ENCODE data around the gene ERGIC1. TPM values are rescaled to one million over a fixed set of nuclear protein-coding genes. Genes with fewer than 3 reads are reported as not detected.

Gene ERGIC1
- total RNA-seq, 6 experiments from 2014 or later, result 240 to 276 (median 258) TPM

- no peaks in the 10 kb centered on the region; the same call in 1 of the 2 replicates for H3K27me3 Mint-ChIP-seq (ENCODE audit: insufficient read depth)
- TF ChIP-seq CTCF (IDR thresholded peaks at IDR 0.05), result no peak
- no peaks in the 10 kb centered on the region for H3K9me3 Mint-ChIP-seq
- H3K4me1 Mint-ChIP-seq (ENCODE audit: low read depth), result peaks cover 87% of the 10 kb centered on the region
- peak overlapping the region; percentile 97 for H3K27ac Mint-ChIP-seq
- DNase-seq, result no peak
- peak overlapping the region; percentile 68; the same call in 1 of the 2 replicates for H3K4me3 Mint-ChIP-seq
- H3K36me3 Mint-ChIP-seq (ENCODE audit: low read depth), result peaks cover 33% of the 10 kb centered on the region
These were observed 24.5 kb downstream of the ERGIC1 start for GRCh38 chr5:172858511-172858989.

- H3K4me3 Mint-ChIP-seq, result peak overlapping the region; percentile 68
- TF ChIP-seq CTCF (IDR thresholded peaks at IDR 0.05), result no peak
- H3K9me3 Mint-ChIP-seq, result no peaks in the 10 kb centered on the region
- peak; percentile 72 for DNase-seq
- H3K4me1 Mint-ChIP-seq (ENCODE audit: low read depth), result peaks cover 82% of the 10 kb centered on the region
- H3K27me3 Mint-ChIP-seq (ENCODE audit: insufficient read depth), result no peaks in the 10 kb centered on the region; the same call in 1 of the 2 replicates
- peak overlapping the region; percentile 97 for H3K27ac Mint-ChIP-seq
- H3K36me3 Mint-ChIP-seq (ENCODE audit: low read depth), result peaks cover 33% of the 10 kb centered on the region
These were observed 25.1 kb downstream of the ERGIC1 start for GRCh38 chr5:172858990-172859811.

- H3K27me3 Mint-ChIP-seq (ENCODE audit: insufficient read depth), result no peaks in the 10 kb centered on the region; the same call in 1 of the 2 replicates
- H3K36me3 Mint-ChIP-seq (ENCODE audit: low read depth), result peaks cover 33% of the 10 kb centered on the region
- peak overlapping the region; percentile 25 for H3K4me3 Mint-ChIP-seq
These were observed 25.9 kb downstream of the ERGIC1 start for GRCh38 chr5:172859966-172860365.

GRCh38 chr5:172860520-172861443, 26.7 kb downstream of the ERGIC1 start:
- H3K27ac Mint-ChIP-seq, result peak overlapping the region; percentile 97
- H3K9me3 Mint-ChIP-seq, result no peaks in the 10 kb centered on the region
- H3K4me3 Mint-ChIP-seq, result peak overlapping the region; percentile 25
- H3K27me3 Mint-ChIP-seq (ENCODE audit: insufficient read depth), result no peaks in the 10 kb centered on the region; the same call in 1 of the 2 replicates
- H3K4me1 Mint-ChIP-seq (ENCODE audit: low read depth), result peaks cover 71% of the 10 kb centered on the region
- peaks cover 29% of the 10 kb centered on the region for H3K36me3 Mint-ChIP-seq (ENCODE audit: low read depth)
- TF ChIP-seq CTCF (IDR thresholded peaks at IDR 0.05), result no peak
- no peak for DNase-seq

More at GRCh38 chr5:172859966-172860365, 25.9 kb downstream of the ERGIC1 start:
- Mint-ChIP-seq H3K9me3 (no peaks in the 10 kb centered on the region), H3K27ac (peak overlapping the region; percentile 97), H3K4me1 (ENCODE audit: low read depth) (peaks cover 80% of the 10 kb centered on the region)
- no peak for TF ChIP-seq CTCF (IDR thresholded peaks at IDR 0.05)
- no peak for DNase-seq

- no peak for DNase-seq
- no peak for TF ChIP-seq CTCF (IDR thresholded peaks at IDR 0.05)
- no peaks in the 10 kb centered on the region; the same call in 1 of the 2 replicates for H3K27me3 Mint-ChIP-seq (ENCODE audit: insufficient read depth)
- H3K4me3 Mint-ChIP-seq, result peak overlapping the region; percentile 25
- H3K4me1 Mint-ChIP-seq (ENCODE audit: low read depth), result peaks cover 65% of the 10 kb centered on the region
- peaks cover 23% of the 10 kb centered on the region for H3K36me3 Mint-ChIP-seq (ENCODE audit: low read depth)
- peak overlapping the region; percentile 97 for H3K27ac Mint-ChIP-seq
- H3K9me3 Mint-ChIP-seq, result no peaks in the 10 kb centered on the region
These were observed 27.4 kb downstream of the ERGIC1 start for GRCh38 chr5:172861461-172861860.
